Endothelial cell of umbilical vein (primary cell): ENCODE data around the gene LTO1.

Experiments
- EZH2 ChIP-seq: IDR thresholded peaks from 2 replicates; pipeline ENCODE4 v1.6.1; 2012; ENCODE audit warnings: borderline replicate concordance, low read depth, mild to moderate bottlenecking, moderate library complexity, low read length, inconsistent platforms; ENCODE audit not compliant: severe bottlenecking
- JUN ChIP-seq: IDR thresholded peaks from 2 replicates; pipeline ENCODE4 v1.6.1; 2011; ENCODE audit warnings: borderline replicate concordance, low read depth; ENCODE audit not compliant: insufficient read length, insufficient read depth
- MYC ChIP-seq: IDR thresholded peaks from one replicate; pipeline ENCODE4 v1.6.1; 2011; ENCODE audit warnings: mild to moderate bottlenecking, low read depth, low read length
- POLR2A ChIP-seq: IDR thresholded peaks from 2 replicates; pipeline ENCODE4 v1.6.1; 2012; ENCODE audit warnings: low read depth, mild to moderate bottlenecking, control low read depth, low read length
- POLR2AphosphoS5 ChIP-seq: IDR thresholded peaks from 2 replicates; pipeline ENCODE4 v1.6.1; 2012; ENCODE audit warnings: low read depth, mild to moderate bottlenecking, control low read depth, low read length, moderate library complexity; ENCODE audit not compliant: insufficient read depth
- TF ChIP-seq, protein P1 (sequence below), 2 donors: IDR thresholded peaks; 1 replicate in 1 of 2; 2 replicates in 1 of 2; pipeline ENCODE4 v1.5.1; 2011; ENCODE audit warnings: low read length in 2 of 2, mild to moderate bottlenecking in 2 of 2, moderate library complexity in 2 of 2, control low read depth in 1 of 2, inconsistent platforms in 1 of 2, low read depth in 1 of 2; ENCODE audit not compliant: insufficient read depth in 1 of 2; ENCODE audit errors: extremely low read depth in 1 of 2
- TF ChIP-seq, protein P2 (sequence below): IDR thresholded peaks from 2 replicates; pipeline ENCODE4 v1.6.1; 2011; ENCODE audit not compliant: insufficient read depth, insufficient read length

DNA sequence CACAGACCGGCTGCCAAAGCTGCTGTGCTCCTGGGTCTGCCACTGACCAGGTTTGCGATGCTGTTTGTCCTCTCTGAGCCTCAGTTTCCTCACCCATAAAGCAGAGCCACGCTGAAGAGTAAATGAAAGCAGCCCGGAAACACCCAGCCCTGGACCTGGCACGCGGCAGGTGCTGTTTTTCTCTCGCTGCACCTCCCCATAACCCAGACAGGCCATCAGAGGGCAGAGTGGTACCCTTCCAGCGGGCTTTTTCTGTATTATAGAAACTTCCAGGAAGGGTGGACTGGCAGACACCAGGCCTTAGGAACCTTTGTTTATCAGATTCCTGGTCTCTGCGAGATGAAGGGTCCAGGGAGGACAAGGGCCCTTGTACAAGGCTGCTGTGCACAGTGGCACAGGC is 46.6 kb upstream of the LTO1 start:
- TF ChIP-seq, protein P1, sequence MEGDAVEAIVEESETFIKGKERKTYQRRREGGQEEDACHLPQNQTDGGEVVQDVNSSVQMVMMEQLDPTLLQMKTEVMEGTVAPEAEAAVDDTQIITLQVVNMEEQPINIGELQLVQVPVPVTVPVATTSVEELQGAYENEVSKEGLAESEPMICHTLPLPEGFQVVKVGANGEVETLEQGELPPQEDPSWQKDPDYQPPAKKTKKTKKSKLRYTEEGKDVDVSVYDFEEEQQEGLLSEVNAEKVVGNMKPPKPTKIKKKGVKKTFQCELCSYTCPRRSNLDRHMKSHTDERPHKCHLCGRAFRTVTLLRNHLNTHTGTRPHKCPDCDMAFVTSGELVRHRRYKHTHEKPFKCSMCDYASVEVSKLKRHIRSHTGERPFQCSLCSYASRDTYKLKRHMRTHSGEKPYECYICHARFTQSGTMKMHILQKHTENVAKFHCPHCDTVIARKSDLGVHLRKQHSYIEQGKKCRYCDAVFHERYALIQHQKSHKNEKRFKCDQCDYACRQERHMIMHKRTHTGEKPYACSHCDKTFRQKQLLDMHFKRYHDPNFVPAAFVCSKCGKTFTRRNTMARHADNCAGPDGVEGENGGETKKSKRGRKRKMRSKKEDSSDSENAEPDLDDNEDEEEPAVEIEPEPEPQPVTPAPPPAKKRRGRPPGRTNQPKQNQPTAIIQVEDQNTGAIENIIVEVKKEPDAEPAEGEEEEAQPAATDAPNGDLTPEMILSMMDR (IDR thresholded peaks at IDR 0.05; ENCODE audit: extremely low read depth in 1 of 2, insufficient read depth in 1 of 2, low read depth in 1 of 2, low read length in 2 of 2) = no peak
- TF ChIP-seq EZH2 = no peak
- no peak for TF ChIP-seq MYC
- TF ChIP-seq, protein P2, sequence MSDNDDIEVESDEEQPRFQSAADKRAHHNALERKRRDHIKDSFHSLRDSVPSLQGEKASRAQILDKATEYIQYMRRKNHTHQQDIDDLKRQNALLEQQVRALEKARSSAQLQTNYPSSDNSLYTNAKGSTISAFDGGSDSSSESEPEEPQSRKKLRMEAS = no peak
- no peak for TF ChIP-seq POLR2AphosphoS5
- TF ChIP-seq JUN = no peak
- no peak for TF ChIP-seq POLR2A
